Measurements from ENCODE around the gene PRKCE. TPM values are rescaled to one million over a fixed set of nuclear protein-coding genes. Genes with fewer than 3 reads are reported as not detected.

The PRKCE gene
- total RNA-seq, 6 experiments from 2014 or later = 5.2 to 18.8 (median 11.0) TPM

- 59% methylated on average over 2 of the region's 2 CpGs for WGBS (ENCODE audit: insufficient coverage, low coverage, low lambda C conversion rate, missing lambda C conversion rate)
- intact Hi-C loops (cut with DNase I) = no loop called here
These were observed 81.0 kb downstream of the PRKCE start for GRCh38 chr2:45732436-45732835.

DNA sequence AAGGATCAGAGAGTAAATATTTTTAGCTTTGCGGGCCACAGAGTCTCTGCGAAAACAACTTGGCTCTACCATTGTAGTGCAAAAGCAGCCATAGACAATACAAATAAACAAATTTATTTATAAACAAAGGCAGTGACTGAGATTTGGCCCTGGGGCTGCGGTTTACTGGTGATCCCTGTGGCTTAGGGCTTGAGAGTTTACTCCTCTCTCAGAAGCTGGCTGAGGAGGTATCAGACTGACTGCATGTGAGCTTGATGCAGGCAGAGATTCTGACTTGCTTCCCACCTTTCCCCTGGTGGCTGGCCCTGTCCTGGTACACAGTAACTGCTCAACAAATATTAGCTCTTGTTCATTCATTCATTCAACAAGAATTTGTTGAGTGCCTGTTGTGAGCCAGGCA, 81.5 kb downstream of the PRKCE start:
- Histone ChIP-seq H3K27me3 (no peaks in the 10 kb centered on the region), H3K27ac (no peak overlapping the region), H3K4me3 (no peak overlapping the region), H3K36me3 (no peaks in the 10 kb centered on the region), H3K9me3 (no peaks in the 10 kb centered on the region), H3K4me1 (no peaks in the 10 kb centered on the region)
- WGBS (ENCODE audit: insufficient coverage, low coverage, low lambda C conversion rate, missing lambda C conversion rate) = 80% methylated on average over 3 of the region's 3 CpGs
- no peak for TF ChIP-seq POLR2A (IDR thresholded peaks at IDR 0.05)
- TF ChIP-seq, protein P1, sequence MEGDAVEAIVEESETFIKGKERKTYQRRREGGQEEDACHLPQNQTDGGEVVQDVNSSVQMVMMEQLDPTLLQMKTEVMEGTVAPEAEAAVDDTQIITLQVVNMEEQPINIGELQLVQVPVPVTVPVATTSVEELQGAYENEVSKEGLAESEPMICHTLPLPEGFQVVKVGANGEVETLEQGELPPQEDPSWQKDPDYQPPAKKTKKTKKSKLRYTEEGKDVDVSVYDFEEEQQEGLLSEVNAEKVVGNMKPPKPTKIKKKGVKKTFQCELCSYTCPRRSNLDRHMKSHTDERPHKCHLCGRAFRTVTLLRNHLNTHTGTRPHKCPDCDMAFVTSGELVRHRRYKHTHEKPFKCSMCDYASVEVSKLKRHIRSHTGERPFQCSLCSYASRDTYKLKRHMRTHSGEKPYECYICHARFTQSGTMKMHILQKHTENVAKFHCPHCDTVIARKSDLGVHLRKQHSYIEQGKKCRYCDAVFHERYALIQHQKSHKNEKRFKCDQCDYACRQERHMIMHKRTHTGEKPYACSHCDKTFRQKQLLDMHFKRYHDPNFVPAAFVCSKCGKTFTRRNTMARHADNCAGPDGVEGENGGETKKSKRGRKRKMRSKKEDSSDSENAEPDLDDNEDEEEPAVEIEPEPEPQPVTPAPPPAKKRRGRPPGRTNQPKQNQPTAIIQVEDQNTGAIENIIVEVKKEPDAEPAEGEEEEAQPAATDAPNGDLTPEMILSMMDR (IDR thresholded peaks at IDR 0.05) = no peak
- intact Hi-C loops (cut with DNase I) = no loop called here
- DNase-seq (no peak), ATAC-seq (no peak)

More at GRCh38 chr2:45732436-45732835, 81.0 kb downstream of the PRKCE start:
- ATAC-seq = no peak
- no peak for TF ChIP-seq POLR2A (IDR thresholded peaks at IDR 0.05)
- TF ChIP-seq, protein P1 (IDR thresholded peaks at IDR 0.05) = no peak
- no peaks in the 10 kb centered on the region for H3K4me1 ChIP-seq
- no peaks in the 10 kb centered on the region for H3K9me3 ChIP-seq
- H3K27ac ChIP-seq = no peak overlapping the region
- H3K4me3 ChIP-seq = no peak overlapping the region
- no peaks in the 10 kb centered on the region for H3K27me3 ChIP-seq
- DNase-seq = no peak
- no peaks in the 10 kb centered on the region for H3K36me3 ChIP-seq

DNA sequence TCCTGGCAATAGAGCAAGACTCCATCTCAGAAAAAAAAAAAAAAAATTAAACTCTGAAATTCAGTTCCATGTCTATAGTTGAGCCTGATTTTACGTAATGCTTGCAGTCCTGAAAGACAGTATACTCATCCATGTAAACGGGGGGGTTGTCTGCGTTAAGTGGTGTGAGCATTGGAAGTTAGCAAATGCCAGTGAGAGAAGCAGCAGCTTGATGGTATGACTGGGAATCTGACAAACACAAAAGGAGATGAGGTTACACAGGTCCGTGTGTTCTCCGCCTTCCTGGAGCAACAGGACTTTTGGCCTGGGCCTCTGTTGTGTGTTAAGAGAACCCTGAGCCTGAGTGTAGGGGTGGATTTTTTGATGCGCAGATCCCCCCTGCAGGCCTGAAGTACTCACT, 82.9 kb downstream of the PRKCE start:
- TF ChIP-seq, protein P1 (IDR thresholded peaks at IDR 0.05) = no peak
- TF ChIP-seq POLR2A (IDR thresholded peaks at IDR 0.05) = no peak
- Histone ChIP-seq H3K4me3 (no peak overlapping the region), H3K9me3 (no peaks in the 10 kb centered on the region), H3K4me1 (no peaks in the 10 kb centered on the region), H3K27me3 (no peaks in the 10 kb centered on the region), H3K27ac (no peak overlapping the region), H3K36me3 (no peaks in the 10 kb centered on the region)
- DNase-seq (no peak), ATAC-seq (no peak)
- intact Hi-C loops (cut with DNase I) = no loop called here
- 92% methylated on average over 5 of the region's 6 CpGs for WGBS (ENCODE audit: insufficient coverage, low coverage, low lambda C conversion rate, missing lambda C conversion rate)

DNA sequence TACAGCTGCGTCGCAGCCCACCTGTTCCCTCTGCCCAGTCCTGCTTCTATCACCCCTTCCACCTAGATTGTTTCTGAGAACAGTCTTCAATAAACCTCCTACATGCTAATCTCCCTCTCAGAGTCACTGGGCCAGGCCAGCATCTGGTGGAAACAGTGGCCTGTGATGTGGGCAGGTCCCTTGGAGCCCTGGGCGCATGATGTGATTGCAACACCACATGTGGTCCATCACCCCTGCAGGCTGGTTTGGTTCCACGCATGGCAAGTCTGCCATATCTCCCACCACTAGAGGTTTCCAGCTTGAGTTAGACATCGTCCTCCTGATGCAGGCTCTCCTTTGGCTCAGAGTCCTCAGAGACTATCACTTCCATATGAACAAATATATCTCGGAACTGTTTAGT, 83.5 kb downstream of the PRKCE start:
- DNase-seq (no peak), ATAC-seq (no peak)
- Histone ChIP-seq H3K4me1 (no peaks in the 10 kb centered on the region), H3K27me3 (no peaks in the 10 kb centered on the region), H3K36me3 (no peaks in the 10 kb centered on the region), H3K27ac (no peak overlapping the region), H3K9me3 (no peaks in the 10 kb centered on the region), H3K4me3 (no peak overlapping the region)
- TF ChIP-seq, protein P1 (IDR thresholded peaks at IDR 0.05) = no peak
- no peak for TF ChIP-seq POLR2A (IDR thresholded peaks at IDR 0.05)
- 95% methylated on average over 4 of the region's 6 CpGs for WGBS (ENCODE audit: insufficient coverage, low coverage, low lambda C conversion rate, missing lambda C conversion rate)
- intact Hi-C loops (cut with DNase I) = no loop called here
